NCI-H526 (cell line): Measurements from ENCODE around the gene NASP.
A peak's percentile ranks its signal among the peaks of the same experiment; 100 is the strongest.

Experiments
- DNase-seq, 2 experiments: peaks; one replicate each; lab custom pipeline; 2025; lab: John Stamatoyannopoulos, UW

Gene NASP

DNA sequence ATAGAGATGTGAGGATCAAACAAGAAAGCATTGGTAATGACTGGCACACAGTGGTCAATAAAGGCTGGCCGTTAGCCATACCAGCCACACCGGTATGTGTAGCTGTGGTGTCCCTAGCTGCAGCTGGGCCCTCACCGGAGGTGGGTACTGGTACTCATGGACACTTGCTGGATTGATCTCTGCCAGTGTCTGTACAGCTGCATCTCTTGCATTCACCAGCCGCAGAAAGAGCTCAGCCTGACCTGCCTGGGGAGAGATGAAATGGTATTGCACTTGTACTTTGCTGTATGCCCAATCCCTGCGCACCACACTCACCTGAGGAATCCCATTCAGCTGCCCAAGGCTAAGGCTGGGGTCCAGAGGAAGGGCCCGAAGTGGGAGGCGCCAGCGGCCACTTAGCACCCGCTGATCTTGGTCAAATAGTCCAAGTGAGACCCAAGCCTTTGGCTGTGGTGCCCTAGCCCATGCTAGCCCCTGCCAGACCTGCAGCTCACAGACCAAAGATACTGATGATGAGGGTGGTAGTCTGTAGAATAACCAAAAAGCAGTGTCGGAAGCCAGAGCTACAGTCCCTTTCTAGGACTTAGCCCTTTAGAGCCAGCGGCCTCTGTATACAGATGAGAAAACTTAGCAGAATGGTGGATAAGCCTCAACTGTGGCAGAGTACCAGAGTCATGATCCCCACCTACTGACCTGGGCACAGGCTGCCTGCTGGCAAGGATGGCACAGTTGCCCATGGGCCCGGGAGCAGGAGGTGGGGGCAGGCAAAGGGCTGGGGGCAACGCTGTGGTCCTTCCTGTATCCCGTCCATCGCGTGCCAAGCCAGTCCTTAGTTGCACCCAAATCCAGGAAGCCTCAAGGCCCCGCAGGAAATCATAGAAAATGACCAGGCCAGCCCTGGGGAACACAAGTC is 37.0 kb downstream of the NASP start:
- DNase-seq = peak in 1 of 2 experiments; percentile 21

DNA sequence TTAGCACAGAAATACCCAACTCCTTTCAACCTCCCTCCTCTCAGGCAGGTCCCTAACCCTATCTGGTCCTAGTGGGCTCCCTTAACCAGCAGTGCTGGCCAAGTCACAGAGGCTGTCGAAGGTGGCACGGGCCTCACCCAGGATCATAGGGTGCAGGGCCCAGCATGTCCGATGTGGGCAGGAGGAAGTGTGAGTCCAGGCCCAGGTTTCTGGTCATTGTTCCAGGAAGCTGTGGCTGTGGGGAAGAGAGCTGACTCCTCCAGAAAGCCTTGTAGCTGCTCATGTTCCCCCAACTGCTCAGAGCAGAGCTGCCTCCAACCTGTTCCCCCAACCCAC is 37.6 kb downstream of the NASP start:
- no peak for DNase-seq

DNA sequence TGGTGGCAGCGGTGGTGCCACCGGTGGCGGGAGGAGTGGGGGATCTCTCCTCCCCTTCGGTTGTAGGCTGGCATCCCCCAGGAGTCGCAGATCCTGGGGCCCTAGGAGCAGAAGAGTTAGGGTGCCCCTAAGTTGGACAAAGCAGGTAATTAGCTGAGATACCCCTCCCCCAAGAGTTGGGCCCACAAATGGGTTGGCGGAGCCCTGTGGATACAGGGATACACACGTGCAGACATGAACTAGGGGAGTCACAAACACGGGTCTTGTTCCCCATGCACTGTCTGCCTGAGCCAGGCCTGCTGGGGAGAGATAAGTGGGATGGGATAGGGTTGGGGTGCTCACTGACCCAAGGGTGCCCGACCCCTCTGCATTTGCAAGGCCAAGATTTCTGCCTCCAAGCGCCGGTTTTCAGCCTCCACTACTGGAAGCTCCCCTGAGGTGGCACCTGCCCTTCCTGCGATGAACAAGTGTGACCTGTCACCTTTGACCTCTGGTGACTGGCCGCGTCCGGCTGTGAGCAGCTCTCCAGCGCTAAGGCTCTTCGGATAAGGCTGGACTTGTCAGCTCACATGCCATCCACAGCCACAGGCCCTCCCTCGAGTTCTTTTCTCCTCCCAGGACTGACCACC is 38.2 kb downstream of the NASP start:
- no peak for DNase-seq

GRCh38 chr1:45622524-45623394 is 38.9 kb downstream of the NASP start:
- no peak for DNase-seq

DNA sequence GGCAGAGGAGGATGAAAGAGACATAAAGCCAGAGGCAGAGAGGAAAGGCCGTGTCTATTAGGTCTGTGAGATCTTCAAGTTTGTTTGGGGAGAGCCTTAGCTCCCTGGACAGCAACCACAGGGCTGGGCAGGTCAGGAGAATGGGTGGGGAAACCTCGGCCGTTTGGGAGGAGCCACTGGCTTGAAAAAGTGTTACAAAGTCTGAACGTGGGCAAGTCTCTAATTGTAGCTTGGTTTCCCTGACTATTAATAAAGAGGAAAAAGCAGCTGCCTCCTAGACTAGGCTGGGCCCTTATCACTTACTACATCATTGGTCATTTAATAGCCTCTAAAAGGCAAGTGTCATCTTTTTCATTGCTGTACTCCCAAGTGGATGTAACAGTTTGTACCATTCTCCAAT is 40.1 kb downstream of the NASP start, which contains the start of gene CCDC17:
Gene CCDC17, minus strand, starts transcription at position 83 of the 400 bp plus-strand sequence. CDS start 145 bp downstream, outside the sequence.
- no peak for DNase-seq

DNA sequence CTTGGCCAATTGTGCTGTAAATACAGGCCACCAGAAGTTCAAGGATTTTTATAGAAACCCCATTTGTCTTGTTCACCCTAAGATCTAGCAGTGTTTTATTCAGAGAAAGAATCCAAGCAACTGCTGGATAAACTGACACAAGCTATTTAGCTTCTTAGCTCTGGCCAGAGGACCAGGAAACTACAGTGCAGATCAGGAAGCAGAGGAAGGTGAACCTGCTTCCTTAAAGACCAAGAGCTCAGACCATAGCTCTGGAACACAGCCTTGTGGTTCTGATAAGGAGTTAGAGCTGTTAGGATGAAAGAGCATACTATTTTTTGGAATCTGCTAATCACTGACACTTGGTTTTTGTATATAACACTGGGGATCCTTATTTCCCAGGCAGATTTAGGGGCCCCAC is 45.2 kb downstream of the NASP start:
- DNase-seq = no peak

DNA sequence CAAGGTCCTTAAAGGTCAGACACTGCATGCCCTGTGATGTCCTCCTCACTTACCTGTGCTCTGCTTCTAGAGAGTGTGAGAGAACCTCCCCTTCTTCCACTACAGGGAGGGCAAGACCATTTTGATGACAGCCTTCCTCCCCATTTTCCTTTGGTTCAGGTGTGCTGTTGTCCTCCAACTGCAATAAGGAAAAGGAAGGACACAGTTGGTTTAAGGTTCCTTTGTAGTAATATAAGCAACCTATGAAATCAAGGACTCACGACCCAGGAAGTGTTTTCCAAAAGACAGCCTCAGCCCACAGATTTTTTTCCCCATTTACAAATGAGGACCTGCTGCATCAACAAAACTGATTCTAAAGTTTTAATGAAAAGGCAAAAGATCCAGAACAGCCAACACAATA is 46.6 kb downstream of the NASP start:
- no peak for DNase-seq

GRCh38 chr1:45635211-45635610 is 51.4 kb downstream of the NASP start:
- DNase-seq = no peak

DNA sequence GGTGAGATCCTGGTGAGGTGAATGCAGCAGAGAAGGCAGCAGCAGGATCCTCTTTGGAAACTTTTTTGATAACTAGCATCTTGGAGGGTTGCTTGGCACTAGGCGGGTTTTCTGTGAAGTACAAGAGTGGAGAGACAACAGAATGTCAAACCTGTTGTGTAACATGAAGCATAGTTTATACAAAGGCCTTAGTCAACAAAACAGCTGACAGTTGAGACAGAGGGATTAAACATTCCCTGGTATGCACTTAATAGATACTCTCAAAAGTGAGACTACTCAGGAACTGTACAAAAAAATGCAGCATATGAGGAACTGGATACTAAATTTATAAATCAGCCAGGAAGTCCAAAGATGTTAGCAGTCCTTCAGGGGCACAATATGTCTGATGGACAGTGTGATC is 56.5 kb downstream of the NASP start:
- no peak for DNase-seq

DNA sequence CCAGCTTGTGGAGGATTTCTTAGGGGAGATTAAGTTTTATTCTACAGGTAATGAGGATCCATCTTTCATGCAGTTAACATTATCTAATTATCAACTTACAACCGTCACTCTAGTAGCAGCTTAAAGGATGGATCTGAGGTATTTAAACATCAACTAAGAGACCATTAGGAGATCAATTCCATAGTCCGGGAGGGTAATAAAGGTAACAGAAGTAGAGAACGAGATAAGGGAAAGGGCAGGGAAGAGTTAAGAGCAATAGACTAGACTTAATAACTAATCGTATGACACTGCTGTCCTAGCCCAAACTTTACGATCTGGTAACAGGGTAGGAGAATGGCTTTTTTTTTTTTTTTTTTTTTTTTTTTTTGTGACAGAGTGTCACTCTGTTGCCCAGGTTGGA is 59.5 kb downstream of the NASP start:
- DNase-seq = no peak

- peak; percentile 64 to 69 for DNase-seq
These were observed 60.1 kb downstream of the NASP start for GRCh38 chr1:45643978-45644377.

DNA sequence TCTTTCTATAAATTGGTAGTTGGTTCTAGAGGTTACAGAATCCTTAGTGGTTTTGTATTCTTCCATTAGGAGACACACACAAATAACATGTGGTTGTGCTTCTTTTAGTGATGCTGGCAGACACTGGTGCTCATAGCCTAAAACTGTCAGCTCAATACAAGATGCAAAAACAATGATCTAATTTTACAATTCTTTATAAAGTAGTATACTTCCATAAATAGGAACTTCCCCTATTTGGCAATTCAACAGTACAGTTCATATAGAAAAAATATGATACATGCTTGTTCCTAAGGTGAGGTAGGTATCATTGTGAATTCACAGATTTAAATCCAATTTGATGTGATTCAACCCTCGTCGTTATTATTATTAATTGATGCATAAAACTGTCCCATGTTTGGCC is 60.8 kb downstream of the NASP start:
- DNase-seq = no peak

GRCh38 chr1:45647248-45648021 is 63.6 kb downstream of the NASP start:
- DNase-seq = no peak

DNA sequence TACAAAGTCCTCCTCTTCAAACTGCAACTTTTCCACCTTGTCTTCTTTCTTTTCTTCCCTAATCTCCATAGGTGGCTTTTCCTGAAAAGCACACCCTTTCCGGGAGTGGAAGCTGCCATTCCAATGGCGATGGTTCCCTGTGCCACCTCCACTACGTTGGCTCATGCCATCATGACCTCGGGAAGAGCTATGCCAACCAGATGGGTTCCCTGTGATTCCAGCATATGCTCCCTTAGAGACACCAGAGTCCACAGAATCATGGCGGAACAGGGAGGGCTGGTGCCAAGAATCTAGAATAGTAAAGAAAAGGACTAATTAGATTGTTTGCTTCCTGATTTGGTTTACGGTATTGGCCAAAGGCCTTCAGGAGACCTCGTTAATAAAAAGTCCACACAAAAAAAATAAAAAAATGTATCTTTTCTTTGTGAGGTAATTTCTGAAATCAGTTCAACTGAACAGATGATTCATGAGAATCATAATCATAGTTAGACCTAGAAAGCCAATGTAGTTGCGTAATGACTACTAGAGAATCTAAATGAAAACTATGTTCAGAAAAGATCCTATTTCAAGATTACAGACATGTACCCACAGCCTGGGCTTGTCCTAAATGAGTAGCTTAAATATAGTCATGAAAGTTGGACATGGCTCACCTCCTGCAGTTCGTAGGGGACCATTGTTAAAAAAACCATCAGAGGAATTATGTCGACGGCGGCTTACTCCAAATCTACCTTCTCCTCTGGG is 70.9 kb downstream of the NASP start:
- no peak for DNase-seq

DNA sequence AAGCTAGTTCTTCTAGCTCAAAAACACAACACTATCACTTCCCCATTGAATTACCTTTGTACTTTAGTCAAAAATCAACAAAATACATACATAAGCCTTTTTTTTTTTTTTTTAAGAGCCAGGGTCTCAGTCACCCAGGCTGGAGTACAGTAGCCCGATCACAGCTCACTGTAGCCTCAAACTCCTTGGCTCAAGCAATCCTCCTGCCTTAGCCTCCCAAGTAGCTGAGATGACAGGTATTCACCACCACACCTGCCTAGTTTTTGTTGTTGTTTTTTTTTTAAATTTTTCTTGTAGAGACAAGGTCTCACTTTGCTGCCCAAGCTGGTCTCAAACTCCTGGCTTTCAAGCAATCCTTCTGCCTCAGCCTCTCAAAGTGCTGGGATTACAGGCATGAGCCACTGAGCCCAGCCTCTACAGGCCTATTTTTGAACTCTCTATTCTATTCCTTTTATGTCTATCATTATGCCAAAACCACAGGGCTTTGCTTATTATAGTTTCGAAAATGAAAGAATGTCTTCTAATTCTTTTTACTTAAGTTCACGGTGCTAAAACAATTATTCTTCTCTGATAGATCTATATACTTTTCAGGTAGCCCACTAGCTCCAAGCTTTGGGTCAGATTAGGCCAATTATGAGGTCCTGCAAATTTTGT is 72.9 kb downstream of the NASP start:
- no peak for DNase-seq

DNA sequence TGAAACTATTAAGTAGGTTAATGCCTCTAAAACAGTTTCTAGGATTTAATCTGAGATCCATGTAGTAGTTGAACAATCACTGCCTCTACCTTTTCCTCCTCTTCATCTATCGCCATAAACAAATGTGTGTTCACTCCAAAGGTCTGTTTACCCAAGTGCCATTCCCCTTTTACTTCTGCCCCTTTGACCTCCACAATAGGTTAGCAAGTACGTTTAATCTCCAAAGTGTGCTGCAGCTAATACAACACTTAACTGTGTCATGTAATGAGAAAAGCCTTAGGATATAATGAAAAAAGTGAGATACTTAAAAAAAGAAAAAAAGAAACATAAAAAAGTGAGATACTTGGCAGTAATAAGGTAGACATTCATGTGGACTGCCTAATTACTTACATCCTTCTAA is 74.3 kb downstream of the NASP start:
- no peak for DNase-seq

- no peak for DNase-seq
These were observed 75.4 kb downstream of the NASP start for GRCh38 chr1:45659222-45659621.

DNA sequence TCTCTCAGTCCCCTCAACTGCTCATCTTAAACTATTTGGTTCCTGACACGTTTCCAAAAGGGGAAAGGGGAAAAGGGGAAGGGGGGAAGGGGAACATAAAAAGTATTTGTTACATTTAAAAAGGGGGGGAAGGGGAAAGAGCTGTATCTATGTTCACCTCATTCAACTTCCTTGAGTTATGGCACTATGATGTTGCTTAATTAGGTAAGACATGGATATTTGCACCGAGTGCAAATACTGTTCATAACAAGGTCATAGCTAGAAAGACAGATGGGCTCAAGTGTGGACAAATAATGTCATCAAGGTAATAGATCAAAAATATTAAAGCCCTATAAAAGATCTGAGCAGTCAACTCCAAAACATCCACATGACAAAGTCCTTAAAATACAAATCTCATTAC is 76.5 kb downstream of the NASP start:
- no peak for DNase-seq

- no peak for DNase-seq
These were observed 83.0 kb downstream of the NASP start for GRCh38 chr1:45666836-45667235.

DNA sequence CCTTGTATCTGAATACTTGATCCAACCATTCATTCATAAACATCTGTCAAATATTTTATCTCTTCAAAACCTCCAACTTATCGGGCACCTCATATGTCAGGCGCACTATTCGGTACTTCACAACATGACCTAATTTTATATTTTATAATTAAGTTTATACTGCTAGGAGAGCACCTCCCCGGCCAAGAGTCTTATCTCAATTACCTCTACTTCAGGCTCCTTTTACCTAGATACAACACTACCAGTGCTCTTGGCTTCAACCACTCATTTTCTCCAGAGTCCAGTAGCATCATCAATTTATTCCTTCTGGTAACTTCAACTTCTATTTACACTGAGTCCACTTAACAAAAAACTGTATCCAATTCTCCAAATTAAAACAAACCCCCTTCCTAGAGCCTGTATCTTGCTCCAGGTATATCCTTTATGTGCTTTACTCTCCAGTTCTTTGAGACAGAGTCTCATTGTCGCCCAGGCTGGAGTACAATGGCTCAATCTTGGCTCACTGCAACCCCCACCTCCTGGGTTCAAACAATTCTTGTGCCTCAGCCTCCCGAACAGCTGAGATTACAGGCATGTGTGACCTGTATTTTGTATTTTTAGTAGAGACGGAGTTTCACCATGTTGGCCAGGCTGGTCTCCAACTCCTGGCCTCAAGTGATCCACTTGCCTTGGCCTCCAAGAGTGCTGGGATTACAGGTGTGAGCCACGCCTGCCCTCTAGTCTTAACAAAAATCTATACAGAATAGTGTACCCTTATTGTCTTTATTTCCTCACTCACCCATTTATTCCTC is 83.7 kb downstream of the NASP start:
- no peak for DNase-seq
